ENCODE data around the gene DNASE1L1.

Gene DNASE1L1

GRCh38 chrX:154449618-154450017, 40.6 kb upstream of the DNASE1L1 start:
- Histone ChIP-seq H3K27ac (no peak overlapping the region), H3K4me3 (ENCODE audit: low read depth, low read length) (no peak overlapping the region), H3K27me3 (replicated peaks) (no peaks in the 10 kb centered on the region), H3K36me3 (replicated peaks) (peaks cover 5% of the 10 kb centered on the region)
- in situ Hi-C loops (cut with HindIII; ENCODE audit: low pct_ligation_motif_present, low sequenced_read_pairs): no loop called here
- no peak for TF ChIP-seq CTCF (IDR thresholded peaks at IDR 0.05; ENCODE audit: low read depth, low read length, missing control alignments)
- DNase-seq: no peak

- in situ Hi-C loops (cut with HindIII; ENCODE audit: low pct_ligation_motif_present, low sequenced_read_pairs): no loop called here
- no peak overlapping the region for H3K27ac ChIP-seq
- TF ChIP-seq CTCF (IDR thresholded peaks at IDR 0.05; ENCODE audit: low read depth, low read length, missing control alignments): no peak
- no peaks in the 10 kb centered on the region for H3K27me3 ChIP-seq (replicated peaks)
- DNase-seq: no peak
- H3K4me3 ChIP-seq (ENCODE audit: low read depth, low read length): no peak overlapping the region
- H3K36me3 ChIP-seq (replicated peaks): peaks cover 5% of the 10 kb centered on the region
Observed at GRCh38 chrX:154448484-154448883, 39.4 kb upstream of the DNASE1L1 start.

GRCh38 chrX:154446430-154446829, 37.4 kb upstream of the DNASE1L1 start:
- in situ Hi-C loops (cut with HindIII; ENCODE audit: low pct_ligation_motif_present, low sequenced_read_pairs): no loop called here
- Histone ChIP-seq H3K4me3 (ENCODE audit: low read depth, low read length) (no peak overlapping the region), H3K27ac (no peak overlapping the region), H3K27me3 (replicated peaks) (no peaks in the 10 kb centered on the region), H3K36me3 (replicated peaks) (peaks cover 16% of the 10 kb centered on the region)
- no peak for TF ChIP-seq CTCF (IDR thresholded peaks at IDR 0.05; ENCODE audit: low read depth, low read length, missing control alignments)
- no peak for DNase-seq

GRCh38 chrX:154445776-154446175, 36.7 kb upstream of the DNASE1L1 start:
- in situ Hi-C loops (cut with HindIII; ENCODE audit: low pct_ligation_motif_present, low sequenced_read_pairs): no loop called here
- Histone ChIP-seq H3K27ac (no peak overlapping the region), H3K36me3 (replicated peaks) (peaks cover 18% of the 10 kb centered on the region), H3K27me3 (replicated peaks) (no peaks in the 10 kb centered on the region), H3K4me3 (ENCODE audit: low read depth, low read length) (no peak overlapping the region)
- TF ChIP-seq CTCF (IDR thresholded peaks at IDR 0.05; ENCODE audit: low read depth, low read length, missing control alignments): no peak
- DNase-seq: no peak

- H3K27ac ChIP-seq: peak overlapping the region; percentile 58
- TF ChIP-seq CTCF (IDR thresholded peaks at IDR 0.05; ENCODE audit: low read depth, low read length, missing control alignments): no peak
- in situ Hi-C loops (cut with HindIII; ENCODE audit: low pct_ligation_motif_present, low sequenced_read_pairs): no loop called here
- peak overlapping the region; percentile 62 for H3K4me3 ChIP-seq (ENCODE audit: low read depth, low read length)
- no peak for DNase-seq
- peaks cover 19% of the 10 kb centered on the region for H3K36me3 ChIP-seq (replicated peaks)
- no peaks in the 10 kb centered on the region for H3K27me3 ChIP-seq (replicated peaks)
Observed at GRCh38 chrX:154444755-154445246, 35.7 kb upstream of the DNASE1L1 start.
